ENCODE data around the gene CYP1A1.

Gene CYP1A1

GRCh38 chr15:74695597-74696397 lies 29.5 kb downstream of the CYP1A1 start, which contains the start of gene EDC3:
EDC3 (minus strand) TSS chr15:74696024; CDS start chr15:74675124, 20,900 bp downstream.
- peak; percentile 73 to 81 for DNase-seq (ENCODE audit: low read depth in 2 of 2)

- DNase-seq (ENCODE audit: low read depth in 2 of 2), result no peak
These were observed 33.0 kb downstream of the CYP1A1 start for GRCh38 chr15:74692327-74692726.

GRCh38 chr15:74683758-74684157 lies 41.6 kb downstream of the CYP1A1 start:
- DNase-seq (ENCODE audit: low read depth in 2 of 2), result no peak

GRCh38 chr15:74682954-74683353 lies 42.4 kb downstream of the CYP1A1 start:
- no peak for DNase-seq (ENCODE audit: low read depth in 2 of 2)

GRCh38 chr15:74680456-74680855 lies 44.9 kb downstream of the CYP1A1 start:
- no peak for DNase-seq (ENCODE audit: low read depth in 2 of 2)

GRCh38 chr15:74676801-74677200 lies 48.5 kb downstream of the CYP1A1 start:
- no peak for DNase-seq (ENCODE audit: low read depth in 2 of 2)

- DNase-seq (ENCODE audit: low read depth in 2 of 2), result no peak
These were observed 51.2 kb downstream of the CYP1A1 start for GRCh38 chr15:74674161-74674560.

GRCh38 chr15:74669627-74670026 lies 55.7 kb downstream of the CYP1A1 start:
- no peak for DNase-seq (ENCODE audit: low read depth in 2 of 2)
